Transverse colon (tissue), 4 donors: Measurements from ENCODE around the gene SUCLA2. TPM values are rescaled to one million over a fixed set of nuclear protein-coding genes. Genes with fewer than 3 reads are reported as not detected.

ENCODE experiments used
- DNase-seq: peaks from one replicate; pipeline ENCODE4 v3.0.0-alpha.2; 2019
- H3K27ac ChIP-seq, 4 donors: fragments of 200-600 bp; sonication (generic); 2 replicates each; pipeline ENCODE4 v1.5.1; 2016 to 2018; ENCODE audit warnings: inconsistent platforms in 4 of 4
- H3K27me3 ChIP-seq: fragments of 200-600 bp; sonication (generic); 2 replicates; pipeline ENCODE4 v1.5.1; 2017; ENCODE audit warnings: inconsistent platforms
- H3K36me3 ChIP-seq, 4 donors: fragments of 200-600 bp; sonication (generic); 2 replicates each; pipeline ENCODE4 v1.5.1; 2017 to 2019; ENCODE audit warnings: inconsistent platforms in 4 of 4
- H3K4me1 ChIP-seq, 4 donors: fragments of 200-600 bp; sonication (generic); 2 replicates each; pipeline ENCODE4 v1.5.1; 2017 to 2020; ENCODE audit warnings: inconsistent platforms in 4 of 4
- H3K4me3 ChIP-seq, 4 donors: fragments of 200-600 bp; sonication (generic); 1 replicate in 1 of 4; 2 replicates in 3 of 4; pipeline versions ENCODE4 v1.5.1 to v1.6.1; 2017 to 2019; ENCODE audit warnings: inconsistent platforms in 4 of 4
- H3K9me3 ChIP-seq, 2 donors: fragments of 200-600 bp; sonication (generic); 2 replicates each; pipeline ENCODE4 v1.5.1; 2017 to 2019; ENCODE audit warnings: inconsistent platforms in 2 of 2
- CTCF ChIP-seq, 5 experiments: fragments of 200-600 bp in 3 of 5; fragments of 450-650 bp in 2 of 5; sonication (generic) in 3 of 5; IDR thresholded peaks; 1 replicate in 2 of 5; 2 replicates in 3 of 5; pipeline ENCODE4 v1.5.1; 2016 to 2017; ENCODE audit warnings: antibody characterized with exemption in 5 of 5, inconsistent platforms in 3 of 5, mild to moderate bottlenecking in 2 of 5, moderate library complexity in 1 of 5
- EP300 ChIP-seq: sonication (generic); formaldehyde crosslinking; IDR thresholded peaks from one replicate; pipeline ENCODE4 v1.6.1; 2017; ENCODE audit warnings: antibody characterized with exemption, low read depth
- POLR2A ChIP-seq: fragments of 450-650 bp; IDR thresholded peaks from one replicate; pipeline ENCODE4 v1.6.1; 2016; ENCODE audit warnings: antibody characterized with exemption, mild to moderate bottlenecking, moderate library complexity
- POLR2AphosphoS5 ChIP-seq, 3 donors: sonication (generic); formaldehyde crosslinking; IDR thresholded peaks; one replicate each; pipeline ENCODE4 v1.6.1; 2016; ENCODE audit warnings: antibody characterized with exemption in 3 of 3
- WGBS, 2 donors: methylation state at CpG; one replicate each; pipeline ENCODE4 v1.1.5; 2018; ENCODE audit warnings: low coverage in 1 of 2; 5-methylcytosine and 5-hydroxymethylcytosine counted together
- in situ Hi-C, 4 donors: fragments of 200-750 bp; cut with MboI; loops; one replicate each; pipeline versions ENCODE4 v1.15.0 to v1.15.1; 2017; ENCODE audit warnings: low sequenced_read_pairs in 3 of 4, low pct_ligation_motif_present in 1 of 4, low pct_unique_long_range_greater_than_20kb in 1 of 4
- intact Hi-C: fragments of 100-400 bp; cut with DNase I; formaldehyde crosslinking; loops from one replicate; pipeline ENCODE4 v1.15.1; 2023; ENCODE audit warnings: low total_unique reads
- total RNA-seq, 4 donors: library from RNA; depleted of rRNA; stranded (reverse); fragments of >200 nt; gene quantifications; one replicate each; pipeline ENCODE4 v1.1.0, GENCODE V29; 2016

Gene SUCLA2
- total RNA-seq, 4 donors from 2014 or later: 36.8 to 50.1 (median 40.5) TPM

- H3K27ac ChIP-seq: no peak overlapping the region
- DNase-seq: no peak
- H3K4me3 ChIP-seq: no peak overlapping the region
- no peak for TF ChIP-seq EP300
- TF ChIP-seq POLR2A: no peak
- no peak for TF ChIP-seq CTCF (IDR thresholded peaks at IDR 0.05)
- no peak for TF ChIP-seq POLR2AphosphoS5 (IDR thresholded peaks at IDR 0.05)
- 73 to 78% methylated on average over 2 of the region's 2 CpGs for WGBS, 2 donors
- no peaks in the 10 kb centered on the region for H3K27me3 ChIP-seq
- intact Hi-C loops: no loop called here
- peaks cover 0 to 8% (median 2%) of the 10 kb centered on the region in 4 donors for H3K4me1 ChIP-seq
- H3K9me3 ChIP-seq: peaks cover 3 to 6% of the 10 kb centered on the region in 2 donors
- no peaks in the 10 kb centered on the region for H3K36me3 ChIP-seq
- in situ Hi-C loops: no loop called here
Observed at GRCh38 chr13:48029859-48030258, 28.8 kb upstream of the SUCLA2 start.

GRCh38 chr13:48028066-48028465 lies 27.0 kb upstream of the SUCLA2 start:
- Histone ChIP-seq H3K4me3 (no peak overlapping the region), H3K9me3 (peaks cover 3 to 6% of the 10 kb centered on the region in 2 donors), H3K4me1 (peaks cover 0 to 8% (median 2%) of the 10 kb centered on the region in 4 donors), H3K27ac (no peak overlapping the region), H3K27me3 (no peaks in the 10 kb centered on the region), H3K36me3 (no peaks in the 10 kb centered on the region)
- TF ChIP-seq CTCF (IDR thresholded peaks at IDR 0.05): no peak
- no peak for TF ChIP-seq POLR2AphosphoS5 (IDR thresholded peaks at IDR 0.05)
- TF ChIP-seq EP300: no peak
- no peak for TF ChIP-seq POLR2A
- no peak for DNase-seq
- intact Hi-C loops (no loop called here), in situ Hi-C loops (no loop called here)

- no peak for DNase-seq
- Histone ChIP-seq H3K27me3 (no peaks in the 10 kb centered on the region), H3K4me3 (no peak overlapping the region), H3K36me3 (no peaks in the 10 kb centered on the region), H3K9me3 (no peaks in the 10 kb centered on the region), H3K27ac (no peak overlapping the region), H3K4me1 (no peaks in the 10 kb centered on the region)
- in situ Hi-C loops (no loop called here), intact Hi-C loops (no loop called here)
- TF ChIP-seq POLR2A (no peak), CTCF (IDR thresholded peaks at IDR 0.05) (no peak), EP300 (no peak), POLR2AphosphoS5 (IDR thresholded peaks at IDR 0.05) (no peak)
- 100% methylated on average over 1 of the region's 1 CpG; no CpG with 5 or more reads in 1 of the 2 donors for WGBS, 2 donors
Observed at GRCh38 chr13:48019796-48020195, 18.7 kb upstream of the SUCLA2 start.

- intact Hi-C loops (no loop called here), in situ Hi-C loops (no loop called here)
- TF ChIP-seq POLR2AphosphoS5 (IDR thresholded peaks at IDR 0.05): no peak
- no peak for TF ChIP-seq POLR2A
- TF ChIP-seq CTCF (IDR thresholded peaks at IDR 0.05): no peak
- no peak for TF ChIP-seq EP300
- Histone ChIP-seq H3K4me1 (no peaks in the 10 kb centered on the region), H3K9me3 (no peaks in the 10 kb centered on the region), H3K36me3 (no peaks in the 10 kb centered on the region), H3K4me3 (no peak overlapping the region), H3K27me3 (no peaks in the 10 kb centered on the region), H3K27ac (peak overlapping the region in 1 of 4 donors; percentile 4)
- 49 to 76% methylated on average over 2 of the region's 2 CpGs for WGBS, 2 donors
- no peak for DNase-seq
Observed at GRCh38 chr13:48018637-48019036, 17.6 kb upstream of the SUCLA2 start.
